Measurements from ENCODE around the gene XPC.

Gene XPC

DNA sequence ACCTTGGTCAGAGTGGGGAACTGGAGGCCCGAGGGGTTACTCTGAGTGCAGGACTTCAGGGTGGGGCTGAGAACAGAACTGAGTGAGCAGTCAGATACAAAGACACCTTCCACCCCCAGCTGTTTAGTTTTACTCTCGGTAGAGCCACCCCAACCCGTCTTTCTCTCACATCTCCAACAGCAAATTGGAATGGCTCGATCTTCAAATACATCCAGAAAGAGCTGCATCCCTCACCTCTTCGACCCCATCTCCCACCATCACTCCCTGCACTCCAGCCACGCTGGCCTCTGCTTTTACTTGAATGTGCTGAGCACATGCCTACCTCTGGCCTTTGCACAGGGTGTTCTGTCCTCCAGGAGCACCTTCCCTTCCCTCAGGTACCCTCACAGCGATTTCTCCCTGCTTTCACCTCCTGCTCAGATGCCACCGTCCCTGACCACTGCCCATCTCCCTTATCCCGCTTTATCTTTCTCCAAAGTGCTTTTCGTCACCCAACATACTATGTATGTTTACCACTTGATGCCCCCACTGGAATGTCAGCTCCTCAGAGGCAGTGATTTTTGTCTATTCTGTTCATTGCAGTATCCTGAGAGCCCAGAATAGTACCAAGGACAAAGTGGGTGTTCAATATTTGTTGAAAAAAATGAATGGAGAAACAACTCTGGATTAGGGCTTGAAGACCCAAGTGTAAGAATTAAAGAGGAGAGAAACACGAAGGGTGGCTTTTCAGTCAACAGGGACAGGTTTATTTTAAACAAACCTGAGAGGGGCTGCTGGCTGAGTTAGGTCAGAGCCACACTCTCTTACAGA is 58.1 kb downstream of the XPC start:
- DNase-seq (ENCODE audit: low read depth): no peak
- H3K4me3 ChIP-seq (ENCODE audit: low read depth, low read length): no peak overlapping the region
- TF ChIP-seq, protein P1, sequence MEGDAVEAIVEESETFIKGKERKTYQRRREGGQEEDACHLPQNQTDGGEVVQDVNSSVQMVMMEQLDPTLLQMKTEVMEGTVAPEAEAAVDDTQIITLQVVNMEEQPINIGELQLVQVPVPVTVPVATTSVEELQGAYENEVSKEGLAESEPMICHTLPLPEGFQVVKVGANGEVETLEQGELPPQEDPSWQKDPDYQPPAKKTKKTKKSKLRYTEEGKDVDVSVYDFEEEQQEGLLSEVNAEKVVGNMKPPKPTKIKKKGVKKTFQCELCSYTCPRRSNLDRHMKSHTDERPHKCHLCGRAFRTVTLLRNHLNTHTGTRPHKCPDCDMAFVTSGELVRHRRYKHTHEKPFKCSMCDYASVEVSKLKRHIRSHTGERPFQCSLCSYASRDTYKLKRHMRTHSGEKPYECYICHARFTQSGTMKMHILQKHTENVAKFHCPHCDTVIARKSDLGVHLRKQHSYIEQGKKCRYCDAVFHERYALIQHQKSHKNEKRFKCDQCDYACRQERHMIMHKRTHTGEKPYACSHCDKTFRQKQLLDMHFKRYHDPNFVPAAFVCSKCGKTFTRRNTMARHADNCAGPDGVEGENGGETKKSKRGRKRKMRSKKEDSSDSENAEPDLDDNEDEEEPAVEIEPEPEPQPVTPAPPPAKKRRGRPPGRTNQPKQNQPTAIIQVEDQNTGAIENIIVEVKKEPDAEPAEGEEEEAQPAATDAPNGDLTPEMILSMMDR (IDR thresholded peaks at IDR 0.05; ENCODE audit: low read depth, low read length, missing control alignments): no peak
- in situ Hi-C loops (cut with HindIII; ENCODE audit: low sequenced_read_pairs): no loop called here

DNA sequence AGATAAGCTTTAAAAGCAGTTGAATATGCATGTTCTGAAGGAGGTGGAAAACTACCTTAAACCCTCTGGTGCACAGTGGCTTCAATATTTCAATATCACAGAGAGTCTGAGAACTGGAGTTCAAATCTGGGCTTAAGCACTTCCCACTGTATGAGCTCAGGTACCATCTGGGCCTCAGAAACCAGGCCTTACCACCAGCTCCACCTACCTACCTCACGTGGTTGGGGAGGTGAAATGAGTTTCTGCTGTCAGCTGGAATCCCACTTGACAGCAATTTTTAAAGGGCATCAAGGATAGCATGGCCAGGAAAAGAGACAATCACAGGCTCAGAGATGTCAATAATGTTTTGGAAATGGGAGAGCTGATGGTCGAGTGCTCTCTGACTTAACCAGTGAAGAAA is 58.8 kb downstream of the XPC start:
- TF ChIP-seq, protein P1 (IDR thresholded peaks at IDR 0.05; ENCODE audit: low read depth, low read length, missing control alignments): no peak
- in situ Hi-C loops (cut with HindIII; ENCODE audit: low sequenced_read_pairs): no loop called here
- no peak overlapping the region for H3K4me3 ChIP-seq (ENCODE audit: low read depth, low read length)
- no peak for DNase-seq (ENCODE audit: low read depth)

DNA sequence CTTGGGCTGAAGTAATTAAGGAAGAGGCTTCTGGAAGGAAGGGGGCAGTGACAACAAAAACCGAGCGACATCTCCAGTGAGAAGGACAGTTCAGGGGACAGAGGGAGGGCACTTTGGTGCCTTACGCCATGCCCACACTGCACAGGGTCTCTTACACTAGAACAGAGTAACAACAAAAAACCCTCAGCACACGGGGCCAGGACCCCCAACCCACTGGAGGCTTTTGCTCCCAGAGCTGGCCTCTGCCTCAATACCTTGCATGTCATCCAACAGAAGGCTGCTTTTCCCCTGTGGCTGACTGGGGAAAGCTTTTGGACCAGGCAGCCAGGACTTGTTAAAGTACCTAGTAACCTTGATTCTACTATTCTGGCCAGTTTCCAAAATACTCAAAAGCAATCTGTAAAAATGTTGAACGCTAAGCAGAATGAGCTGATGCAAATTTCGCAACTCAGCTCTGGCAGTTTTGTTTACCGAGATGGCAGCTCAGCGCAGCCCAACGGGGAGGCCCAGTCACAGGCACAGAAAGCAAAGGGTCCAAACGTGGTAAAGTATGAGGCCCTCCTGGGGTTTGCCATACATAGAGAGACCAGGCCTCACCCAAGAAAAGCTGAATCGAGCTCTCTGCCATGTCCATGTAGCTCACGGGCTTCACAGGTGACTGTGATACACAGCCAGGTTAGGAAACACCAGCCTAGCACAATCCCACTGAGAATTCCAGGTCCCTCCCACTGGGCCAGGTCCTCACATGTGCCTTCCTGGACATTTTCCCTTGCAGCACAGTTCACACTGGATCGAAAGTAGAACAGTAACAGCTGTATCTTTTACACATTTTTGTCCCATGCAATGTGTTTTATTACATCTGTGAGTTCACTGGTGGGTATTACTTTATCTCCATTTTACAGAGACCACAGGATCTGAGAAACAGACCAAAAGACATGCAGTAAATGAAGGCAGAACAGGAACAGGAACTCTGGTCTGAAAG is 59.7 kb downstream of the XPC start:
- in situ Hi-C loops (cut with HindIII; ENCODE audit: low sequenced_read_pairs): no loop called here
- H3K4me3 ChIP-seq (ENCODE audit: low read depth, low read length): no peak overlapping the region
- TF ChIP-seq, protein P1 (IDR thresholded peaks at IDR 0.05; ENCODE audit: low read depth, low read length, missing control alignments): no peak
- DNase-seq (ENCODE audit: low read depth): no peak

DNA sequence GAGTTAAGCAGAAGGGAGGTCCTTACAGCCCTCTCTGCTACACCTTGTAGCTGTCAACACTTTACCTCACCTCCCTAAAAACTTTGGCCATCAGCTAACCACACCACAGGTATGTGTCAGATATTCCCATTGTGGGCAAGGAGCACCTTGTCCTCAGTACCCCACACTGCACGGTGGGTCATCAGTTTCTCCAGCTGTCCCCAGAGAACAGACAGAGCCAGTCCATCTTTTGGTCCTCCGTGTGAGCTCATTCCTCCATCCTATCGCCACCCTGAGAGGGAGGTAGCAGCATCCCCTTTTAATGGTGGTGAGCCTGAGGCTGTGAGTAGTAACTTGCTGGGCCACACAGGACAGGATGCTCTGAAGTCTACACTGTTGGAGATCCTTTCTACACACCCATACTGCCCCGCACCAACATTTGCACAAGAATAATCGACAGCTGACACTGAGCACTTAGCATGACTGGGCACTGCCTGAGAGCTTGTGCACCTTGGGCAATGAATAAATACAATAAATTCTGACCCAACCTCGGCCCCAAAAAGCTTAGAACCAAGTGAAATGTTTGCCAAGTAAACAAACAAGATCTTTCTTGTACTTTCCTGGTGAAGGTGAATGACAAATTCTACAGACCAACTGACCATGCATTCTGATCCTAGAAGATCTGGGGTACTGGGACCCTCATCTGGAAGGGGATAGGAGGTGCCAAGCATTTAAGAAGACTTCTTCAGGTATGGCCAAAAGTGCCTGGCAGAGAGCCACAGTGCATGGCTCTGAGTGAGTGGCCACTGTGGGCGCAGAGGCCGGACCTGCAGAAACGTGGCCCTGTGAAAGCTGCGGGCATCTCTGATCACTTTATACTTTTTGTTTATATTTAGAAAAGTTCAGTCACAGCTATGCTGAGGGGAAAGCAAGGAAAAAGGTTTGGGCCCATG is 60.7 kb downstream of the XPC start:
- in situ Hi-C loops (cut with HindIII; ENCODE audit: low sequenced_read_pairs): no loop called here
- TF ChIP-seq, protein P1 (IDR thresholded peaks at IDR 0.05; ENCODE audit: low read depth, low read length, missing control alignments): no peak
- H3K4me3 ChIP-seq (ENCODE audit: low read depth, low read length): no peak overlapping the region
- DNase-seq (ENCODE audit: low read depth): no peak

DNA sequence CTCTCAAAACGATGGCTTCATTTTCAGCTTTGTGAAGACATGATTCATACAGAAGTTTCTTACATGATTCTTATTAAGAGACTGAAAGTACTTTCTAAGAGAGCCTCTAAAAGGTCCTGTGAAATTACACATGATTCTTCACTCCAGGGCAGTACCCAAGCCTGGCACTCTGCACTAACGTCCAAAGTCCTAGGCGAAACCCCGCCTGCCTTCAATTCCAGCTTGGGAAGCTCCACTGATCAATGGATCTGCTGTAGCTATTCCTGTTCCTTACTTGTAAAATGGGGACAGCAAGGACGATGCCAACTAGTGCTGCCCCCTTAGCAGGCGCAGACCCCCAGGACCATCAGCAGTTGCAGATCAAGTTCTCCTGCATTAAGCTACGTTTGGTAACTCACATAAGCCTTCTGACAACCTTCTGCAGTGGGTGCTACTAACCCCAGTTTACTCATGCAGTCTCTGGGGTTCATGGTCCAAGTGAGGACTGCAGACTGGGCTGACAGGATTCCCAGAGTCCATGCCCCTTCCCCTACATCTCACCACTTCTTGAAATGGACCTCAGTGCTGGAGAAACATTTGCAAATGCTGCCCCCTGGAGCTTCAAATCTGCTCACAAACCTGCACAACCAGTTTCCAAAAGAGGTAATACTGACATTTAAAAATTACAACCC is 64.3 kb downstream of the XPC start:
- H3K4me3 ChIP-seq (ENCODE audit: low read depth, low read length): no peak overlapping the region
- in situ Hi-C loops (cut with HindIII; ENCODE audit: low sequenced_read_pairs): no loop called here
- DNase-seq (ENCODE audit: low read depth): no peak
- TF ChIP-seq, protein P1 (IDR thresholded peaks at IDR 0.05; ENCODE audit: low read depth, low read length, missing control alignments): peak; percentile 16
